NCI-H187 (cell line): ENCODE measurements around the gene HGD.
"Not testable (repeated sequence)": the region's sequence is repeated elsewhere in the genome, so short reads cannot be mapped to it uniquely, and the experiment has no call there.

Experiments used
- DNase-seq, 2 experiments: peaks; one replicate each; lab custom pipeline; 2025; lab: John Stamatoyannopoulos, UW

The HGD gene, protein sequence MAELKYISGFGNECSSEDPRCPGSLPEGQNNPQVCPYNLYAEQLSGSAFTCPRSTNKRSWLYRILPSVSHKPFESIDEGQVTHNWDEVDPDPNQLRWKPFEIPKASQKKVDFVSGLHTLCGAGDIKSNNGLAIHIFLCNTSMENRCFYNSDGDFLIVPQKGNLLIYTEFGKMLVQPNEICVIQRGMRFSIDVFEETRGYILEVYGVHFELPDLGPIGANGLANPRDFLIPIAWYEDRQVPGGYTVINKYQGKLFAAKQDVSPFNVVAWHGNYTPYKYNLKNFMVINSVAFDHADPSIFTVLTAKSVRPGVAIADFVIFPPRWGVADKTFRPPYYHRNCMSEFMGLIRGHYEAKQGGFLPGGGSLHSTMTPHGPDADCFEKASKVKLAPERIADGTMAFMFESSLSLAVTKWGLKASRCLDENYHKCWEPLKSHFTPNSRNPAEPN

DNA sequence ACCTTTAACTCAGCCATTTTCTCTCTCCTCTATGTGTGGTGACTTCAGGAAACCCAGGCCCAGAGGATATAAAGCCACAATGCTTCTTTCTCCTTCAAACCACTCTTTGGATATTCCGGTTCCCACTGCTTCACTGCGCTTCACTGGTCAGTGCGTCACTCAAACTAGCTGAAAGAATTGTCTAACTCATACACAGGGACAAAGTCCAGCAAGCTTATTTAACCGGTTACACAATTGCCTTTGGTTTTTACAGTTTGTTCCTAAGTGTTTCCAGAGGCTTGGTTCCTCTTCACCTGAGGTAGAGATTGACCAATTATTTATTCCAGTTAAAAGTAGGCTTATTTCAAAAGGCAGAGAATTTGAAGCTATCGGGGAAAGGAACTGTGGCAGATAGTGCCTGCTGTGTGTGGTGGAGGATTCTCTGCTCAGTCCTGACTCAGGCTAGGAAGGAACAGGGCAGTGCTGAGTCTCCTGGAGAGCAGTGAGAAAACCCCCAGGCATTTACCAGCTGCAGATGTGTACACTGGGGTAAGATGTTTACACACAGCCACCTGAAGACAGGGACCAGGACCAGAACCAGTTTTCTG, at the start of gene HGD:
Gene HGD, minus strand, starts transcription at position 145 of the 587 bp plus-strand sequence. Its CDS starts 128 bp downstream, at position 17.
- DNase-seq: no peak

DNA sequence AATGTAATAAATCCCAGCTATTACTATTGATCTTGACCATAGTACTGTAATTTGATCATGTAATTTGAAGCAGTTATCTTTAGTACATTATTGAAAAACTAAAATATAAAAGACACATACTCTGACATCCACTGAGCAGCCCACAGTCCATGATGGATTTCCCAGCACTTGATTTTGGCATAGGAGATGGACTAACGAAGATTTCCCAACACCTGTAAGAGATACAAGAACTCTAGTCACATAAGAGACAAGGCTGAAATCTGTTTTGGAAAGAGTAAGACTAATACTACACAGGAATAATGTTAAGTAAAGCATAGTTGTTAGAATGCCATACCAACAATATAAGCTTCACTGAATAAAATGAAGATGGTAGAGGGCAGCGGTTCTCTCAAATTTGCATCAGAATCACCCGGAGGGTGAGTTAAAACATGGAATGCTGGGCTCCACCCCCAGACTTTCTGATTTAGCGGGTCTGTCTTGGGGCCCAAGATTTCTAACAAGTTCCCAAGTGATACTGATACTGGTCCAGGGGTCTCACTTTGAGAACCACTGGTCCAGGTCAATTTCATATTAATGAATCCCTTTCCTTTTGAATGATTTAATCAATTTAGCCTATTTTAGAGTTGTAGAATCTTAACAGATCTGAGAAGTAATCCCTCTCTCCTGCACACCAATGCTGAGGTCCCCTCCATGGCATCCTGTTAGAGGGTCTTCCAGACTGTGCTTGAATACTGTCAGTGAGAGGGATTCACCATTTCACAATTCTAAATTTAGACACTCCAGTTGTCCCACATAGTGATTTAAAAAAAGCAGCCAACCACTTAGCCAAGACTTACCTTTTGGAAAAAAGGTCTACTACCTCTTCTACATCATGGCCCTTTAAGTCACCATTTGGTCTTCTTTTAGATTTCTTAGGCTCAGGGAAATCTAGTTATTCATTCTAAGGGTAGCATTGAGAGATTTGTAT, 48.8 kb upstream of the HGD start:
- no peak for DNase-seq

DNA sequence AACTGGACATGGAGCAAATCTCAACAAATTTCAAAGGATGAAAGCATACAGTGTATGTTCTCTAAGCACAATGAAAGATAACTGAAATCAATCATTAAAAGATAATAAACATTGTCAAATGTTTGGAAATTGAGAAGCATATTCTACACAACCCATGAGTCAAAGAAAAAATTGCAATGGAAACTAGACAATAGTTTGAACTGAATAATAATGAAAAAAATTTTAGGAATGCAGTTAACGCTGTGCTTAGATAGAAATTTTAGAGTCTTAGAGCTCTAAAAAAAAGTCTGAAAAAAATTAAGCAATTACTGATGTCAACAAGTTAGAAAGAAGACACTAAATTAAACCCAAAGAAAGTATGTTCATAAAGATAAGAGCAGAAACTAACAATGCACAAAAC, 44.8 kb upstream of the HGD start:
- no peak for DNase-seq

DNA sequence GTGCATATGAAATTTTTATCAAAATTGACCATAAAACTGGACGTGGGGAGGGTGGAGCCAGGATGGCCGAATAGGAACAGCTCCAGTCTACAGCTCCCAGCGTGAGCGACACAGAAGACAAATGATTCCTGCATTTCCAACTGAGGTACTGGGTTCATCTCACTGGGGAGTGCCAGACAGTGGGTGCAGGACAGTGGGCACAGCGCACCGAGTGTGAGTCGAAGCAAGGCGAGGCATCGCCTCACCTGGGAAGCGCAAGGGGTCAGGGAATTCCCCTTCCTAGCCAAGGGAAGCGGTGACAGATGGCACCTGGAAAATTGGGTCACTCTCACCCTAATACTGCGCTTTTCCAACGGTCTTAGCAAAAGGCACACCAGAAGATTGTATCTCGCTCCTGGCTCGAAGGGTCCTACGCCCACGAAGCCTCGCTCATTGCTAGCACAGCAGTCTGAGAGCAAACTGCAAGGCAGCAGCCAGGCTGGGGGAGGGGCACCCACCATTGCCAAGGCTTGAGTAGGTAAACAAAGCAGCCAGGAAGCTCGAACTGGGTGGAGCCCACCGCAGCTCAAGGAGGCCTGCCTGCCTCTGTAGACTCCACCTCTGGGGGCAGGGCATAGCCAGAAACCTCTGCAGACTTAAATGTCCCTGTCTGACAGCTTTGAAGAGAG, 37.3 kb upstream of the HGD start:
- not testable (repeated sequence) for DNase-seq

DNA sequence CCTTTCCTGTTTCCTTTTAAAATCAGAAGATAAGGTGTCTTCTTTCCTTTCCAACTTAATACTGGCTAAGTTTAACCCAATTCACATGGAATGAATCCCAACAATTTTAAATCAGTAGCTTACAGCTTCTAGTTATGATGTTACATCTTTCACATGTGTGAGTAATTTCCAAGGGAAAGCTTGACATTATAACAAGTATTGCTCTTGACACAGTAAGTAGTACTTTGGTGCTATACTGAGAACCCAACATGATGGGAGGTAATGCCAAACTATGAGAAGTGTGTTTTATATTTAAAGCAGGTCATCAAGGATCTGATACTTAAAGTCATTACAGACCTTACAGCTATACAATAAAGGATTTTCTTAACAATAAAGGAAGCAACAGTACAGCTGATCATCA, 31.2 kb upstream of the HGD start:
- no peak for DNase-seq

DNA sequence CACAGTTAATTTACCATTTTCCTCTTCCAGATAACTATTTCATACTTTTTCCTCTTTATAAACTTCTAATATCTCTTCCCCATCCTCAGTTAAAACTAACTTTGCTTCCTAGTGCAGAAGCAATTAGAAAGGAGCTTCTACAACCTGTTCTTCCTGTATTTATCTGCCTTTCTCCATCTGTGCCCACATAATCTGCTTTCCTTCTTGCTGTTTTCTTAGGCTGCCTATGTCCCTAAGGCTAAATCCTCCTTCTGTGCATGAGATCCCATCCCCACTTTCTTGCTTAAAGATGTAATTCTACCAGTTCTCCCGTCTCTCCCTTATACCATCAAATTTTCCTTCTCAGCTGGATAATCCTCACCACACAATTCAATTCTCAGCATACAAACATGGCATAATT, 28.3 kb upstream of the HGD start:
- DNase-seq: no peak

DNA sequence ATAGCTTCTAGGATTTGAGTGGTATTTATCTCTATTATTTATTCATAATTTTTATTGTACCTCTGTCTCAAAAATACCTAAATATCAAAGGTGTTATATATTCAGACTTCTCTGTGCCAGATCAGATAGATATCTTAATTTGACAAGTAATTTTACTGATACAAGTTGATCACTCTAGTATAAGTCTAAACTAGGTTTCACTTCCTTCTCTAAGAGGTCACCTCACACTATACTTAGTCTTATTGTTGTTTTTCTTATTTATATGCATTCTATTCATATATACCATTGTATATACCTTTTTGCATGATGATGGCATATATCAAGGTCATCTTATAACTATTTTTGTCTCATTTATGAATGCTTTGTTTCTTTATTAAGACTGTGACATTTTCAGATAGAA, 26.4 kb upstream of the HGD start:
- DNase-seq: no peak

DNA sequence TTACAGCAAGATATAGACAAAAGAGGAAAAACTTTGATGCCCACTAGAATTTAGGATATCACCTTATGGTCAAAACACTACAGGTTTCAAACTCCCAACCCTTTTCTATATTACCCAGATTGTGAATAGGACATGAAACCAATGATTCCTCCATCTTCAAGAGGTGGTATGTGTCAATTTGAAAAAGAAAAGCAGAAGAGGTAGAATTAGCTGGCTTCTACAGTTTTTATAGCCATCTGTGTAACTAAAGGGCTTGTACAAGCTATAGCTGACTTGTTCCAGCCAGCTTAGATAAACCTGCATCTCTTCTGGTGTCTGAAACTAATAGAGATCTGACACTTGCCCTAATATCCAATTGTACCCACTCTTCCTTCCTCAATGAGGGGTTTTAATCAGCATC, 24.9 kb upstream of the HGD start:
- no peak for DNase-seq

DNA sequence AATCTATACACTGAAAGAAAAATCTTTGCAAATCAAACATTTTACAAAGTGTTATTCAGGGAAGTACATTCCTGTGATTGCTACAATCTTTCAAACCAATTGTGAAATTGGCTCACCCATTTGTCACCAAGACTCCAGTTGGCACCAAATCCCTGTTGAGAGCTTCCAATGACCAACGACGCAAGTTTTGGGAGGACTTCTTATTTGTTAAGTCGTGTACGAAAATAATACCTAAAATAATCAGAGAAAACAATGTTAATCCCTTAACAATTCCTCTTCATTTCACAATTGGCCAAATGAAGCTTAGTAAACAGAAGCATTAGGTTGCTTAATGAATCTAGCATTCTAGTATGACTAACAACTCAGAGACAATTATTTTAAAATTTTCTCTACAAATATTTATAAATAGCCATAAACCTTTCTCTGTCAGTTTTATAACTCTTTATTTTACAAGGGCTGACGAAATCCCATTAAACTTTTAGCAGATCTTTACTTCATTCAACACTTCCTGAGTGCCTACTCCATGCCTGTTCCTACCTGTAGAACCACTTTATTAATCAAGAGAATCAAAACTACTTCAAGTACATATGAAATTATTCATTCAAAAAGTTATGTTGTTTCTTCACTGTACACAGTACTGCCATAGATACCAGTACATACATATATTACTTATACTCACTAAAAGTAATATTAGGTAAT, 24.0 kb upstream of the HGD start:
- DNase-seq: no peak

DNA sequence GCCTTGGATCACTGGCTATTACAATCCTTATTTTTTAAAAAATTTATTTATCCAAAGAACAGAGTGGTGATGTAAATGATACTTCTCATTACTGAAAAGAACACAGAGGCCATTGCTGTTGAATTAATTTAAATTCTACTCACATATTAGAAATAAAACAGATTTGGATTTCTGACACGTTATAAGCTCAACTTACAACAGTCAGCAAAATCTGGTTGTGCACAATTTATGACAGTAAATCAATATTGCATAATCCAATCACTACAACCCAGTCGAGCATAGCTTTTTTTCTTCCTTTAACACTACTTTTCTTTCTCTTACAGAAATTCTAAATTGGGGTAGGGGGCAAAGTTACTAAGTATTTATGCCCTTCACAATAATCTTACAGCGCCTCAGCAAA, 17.3 kb upstream of the HGD start:
- no peak for DNase-seq

DNA sequence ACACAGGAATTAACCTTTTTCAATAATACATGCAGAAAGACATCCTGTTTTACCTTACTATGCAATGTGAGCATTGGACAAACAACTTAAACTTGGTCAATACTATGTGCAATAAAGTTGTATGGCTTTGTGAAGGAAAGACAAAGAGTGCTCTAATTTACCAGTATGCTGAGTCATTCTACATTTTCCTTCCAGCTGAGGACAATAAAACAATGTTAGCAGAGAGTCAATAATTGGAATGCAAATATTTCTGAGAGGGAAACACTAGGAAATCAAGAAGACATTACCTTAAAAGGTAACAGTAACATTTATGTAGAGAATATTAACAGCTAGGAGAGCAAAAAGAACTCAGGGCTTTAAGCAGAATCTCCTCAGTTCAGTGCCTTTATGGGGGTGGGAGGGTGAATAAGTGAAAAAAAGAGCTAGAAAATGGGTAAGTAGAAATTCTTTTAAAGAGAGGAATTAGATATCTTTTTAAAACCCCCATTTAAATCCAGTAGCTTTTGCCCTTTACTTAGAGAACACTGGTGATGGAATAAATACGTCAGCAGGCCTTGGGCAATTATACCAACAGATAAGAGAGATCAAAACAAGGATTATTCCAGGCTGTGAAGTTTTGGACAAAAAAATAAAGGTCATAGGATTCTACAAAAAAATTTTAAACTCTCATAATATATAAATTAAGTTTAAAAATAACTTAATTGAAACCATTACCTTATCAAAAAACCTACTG, 11.6 kb upstream of the HGD start:
- DNase-seq: no peak

DNA sequence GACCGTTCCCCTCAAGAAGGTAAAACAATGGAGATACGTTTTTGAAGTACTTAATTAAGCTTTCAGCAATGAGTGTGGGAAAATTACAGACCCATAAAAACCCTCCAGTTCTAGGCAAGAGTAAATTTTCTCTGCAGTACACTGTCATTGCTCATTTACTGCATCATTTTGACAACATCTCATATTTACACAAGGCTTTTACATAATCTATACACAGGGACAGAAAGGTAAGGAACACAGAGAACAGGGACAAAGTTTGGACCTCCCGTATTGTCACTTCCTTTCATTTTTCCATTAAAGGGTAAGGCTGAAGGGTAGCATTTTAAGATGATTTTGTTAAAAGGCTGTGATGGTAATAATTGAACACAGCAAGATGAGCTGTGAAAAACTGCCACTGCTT, 7.4 kb upstream of the HGD start:
- no peak for DNase-seq

DNA sequence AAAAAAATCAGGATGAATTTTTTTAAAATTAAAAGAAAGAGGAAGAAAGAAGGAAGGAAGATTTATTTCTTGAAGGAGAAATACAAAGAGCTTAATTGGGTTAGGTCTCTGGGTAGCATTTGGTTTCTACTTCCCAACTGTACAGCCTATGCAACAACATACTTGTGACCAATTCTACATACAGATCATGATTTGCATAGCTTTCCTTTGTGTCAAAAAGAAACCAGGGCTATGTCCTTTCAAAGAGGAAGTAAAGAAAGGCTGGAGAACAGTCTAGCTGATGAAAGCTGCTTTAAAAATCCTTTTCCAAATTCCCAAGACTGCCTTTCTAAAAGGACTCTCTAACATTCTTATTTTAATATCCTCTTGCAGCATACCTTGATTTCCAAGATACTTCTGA, 6.1 kb upstream of the HGD start:
- DNase-seq: no peak

DNA sequence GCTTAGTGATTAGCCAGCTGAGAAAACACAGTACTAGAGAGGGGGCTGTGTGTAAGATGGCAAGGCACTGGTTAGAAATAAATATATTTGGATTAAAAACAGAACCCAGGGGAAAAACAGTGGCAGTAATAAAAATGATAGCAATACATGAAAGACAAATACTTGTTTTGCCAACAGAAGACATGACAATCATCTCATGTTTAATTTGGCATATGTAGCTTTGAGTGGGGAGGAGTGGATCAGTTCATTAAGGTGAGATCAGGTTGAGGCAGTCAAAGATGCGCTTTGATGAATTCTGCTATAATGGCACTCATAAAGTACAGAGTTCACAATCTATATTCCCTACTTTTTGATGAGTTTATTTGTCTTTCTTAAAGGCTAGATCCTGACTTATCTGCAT, 3.4 kb upstream of the HGD start:
- no peak for DNase-seq

DNA sequence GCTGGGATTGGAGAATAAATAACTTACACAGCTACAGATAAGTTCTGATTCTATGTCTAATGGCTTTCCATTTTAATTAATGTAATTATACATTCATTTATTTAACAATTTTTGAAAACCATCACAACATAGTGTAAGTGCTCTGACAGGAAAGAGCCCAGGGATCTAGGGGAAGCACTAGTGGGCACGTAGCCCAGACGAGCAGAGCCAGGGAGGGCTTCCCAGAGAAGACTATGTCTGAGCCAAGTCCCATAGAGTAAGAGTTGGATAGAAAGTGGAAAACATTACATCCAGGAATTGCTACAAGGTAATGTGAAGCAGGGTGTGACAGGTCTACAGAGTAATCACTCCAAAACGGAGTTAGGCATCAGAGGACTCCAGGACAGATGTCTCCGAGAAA, 2.9 kb upstream of the HGD start:
- no peak for DNase-seq

DNA sequence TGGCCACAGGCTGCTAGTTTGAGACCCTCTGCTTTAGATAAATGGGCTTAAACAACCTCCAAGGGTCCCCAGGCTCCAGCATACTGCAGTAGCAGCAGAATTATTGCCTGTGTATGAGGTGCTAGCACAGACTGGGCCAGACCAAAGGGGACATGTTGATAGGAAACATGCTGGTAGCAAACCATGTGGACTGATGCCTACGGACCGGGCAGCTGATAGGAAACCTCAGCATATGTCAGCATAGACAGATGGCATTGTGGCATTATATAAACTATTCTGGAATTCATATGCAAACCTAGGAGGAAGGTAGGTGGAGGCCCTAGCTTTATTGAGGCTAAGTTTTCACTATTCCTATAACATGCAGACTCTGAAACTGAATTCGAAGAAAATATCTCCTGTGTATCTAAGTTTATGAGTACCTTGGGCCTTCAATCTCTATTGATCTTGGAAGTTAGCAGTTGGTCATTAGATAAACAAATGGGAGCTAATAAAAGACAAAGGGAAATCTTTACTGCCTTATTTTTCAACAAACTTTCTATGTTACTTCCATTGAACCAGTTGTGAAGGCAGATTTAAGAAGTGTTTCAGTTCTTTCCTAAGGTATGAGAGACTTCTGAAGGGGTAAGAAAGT, 1.7 kb upstream of the HGD start:
- no peak for DNase-seq

DNA sequence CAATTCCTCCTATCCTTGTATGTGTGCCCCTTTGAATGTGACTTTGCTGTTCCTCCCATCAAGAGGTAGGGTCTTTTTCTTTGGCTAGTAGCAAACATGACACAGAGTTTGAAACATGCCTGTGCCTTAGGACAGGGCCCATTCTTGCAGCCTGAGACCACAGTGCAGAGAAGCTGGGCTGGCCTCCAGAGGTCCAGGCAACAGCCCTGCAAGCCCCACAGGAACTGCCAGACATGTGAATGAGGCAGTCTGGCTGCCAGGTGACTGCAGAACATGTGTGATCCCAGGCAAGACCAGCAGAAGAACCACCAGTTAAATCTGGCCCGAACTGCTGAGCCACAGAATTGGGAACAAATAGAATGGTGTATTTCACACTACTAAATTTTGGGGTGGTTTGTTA, 1.2 kb upstream of the HGD start:
- no peak for DNase-seq

DNA sequence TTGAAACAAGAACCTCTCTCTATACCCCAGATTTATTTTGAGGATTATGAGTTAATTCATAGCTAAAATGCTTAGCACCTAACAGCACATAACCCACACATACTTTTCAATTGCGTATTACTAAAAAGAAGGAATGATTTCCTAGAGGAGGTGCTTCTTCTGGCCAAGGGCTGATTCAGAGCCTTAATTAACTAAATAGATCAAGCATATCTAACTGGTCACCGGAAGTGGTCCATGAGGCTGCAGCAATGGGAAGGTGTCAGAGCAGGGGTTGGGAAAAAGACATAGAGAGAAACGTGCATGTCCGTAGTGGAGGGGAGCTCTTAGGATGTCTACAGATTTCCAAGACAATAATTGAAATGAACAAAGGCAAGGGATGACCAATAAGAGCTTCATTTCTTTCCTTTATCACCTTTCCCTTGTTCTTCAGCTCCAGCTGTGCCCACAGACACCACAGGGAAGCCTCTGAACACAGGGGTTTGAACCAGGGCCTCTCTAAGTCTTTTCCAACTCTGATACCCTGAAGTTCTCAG, 467 bp downstream of the HGD start:
- no peak for DNase-seq

DNA sequence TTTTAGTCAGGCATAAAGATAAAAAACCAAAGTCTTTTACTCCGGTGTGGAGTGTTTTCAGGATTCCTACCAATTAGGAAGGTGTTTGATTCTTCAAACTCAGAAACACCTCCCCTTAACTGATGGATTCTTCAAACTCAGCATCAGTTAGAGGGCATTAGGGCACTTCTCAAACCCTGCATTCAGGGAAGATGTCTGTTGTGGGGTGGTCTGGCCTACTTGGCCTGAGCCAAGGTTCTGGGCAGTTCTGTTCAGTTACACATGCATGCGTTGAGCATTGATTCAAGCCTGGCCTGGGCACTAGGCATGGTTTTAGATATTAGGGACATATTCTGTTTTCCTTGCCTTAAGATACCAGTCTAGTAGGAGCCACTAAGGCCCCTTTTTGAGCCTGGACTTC, 1.0 kb downstream of the HGD start:
- DNase-seq: no peak
